ENCODE measurements around the gene EMB.
"Not testable (repeated sequence)": the region's sequence is repeated elsewhere in the genome, so short reads cannot be mapped to it uniquely, and the experiment has no call there.

The EMB gene

DNA sequence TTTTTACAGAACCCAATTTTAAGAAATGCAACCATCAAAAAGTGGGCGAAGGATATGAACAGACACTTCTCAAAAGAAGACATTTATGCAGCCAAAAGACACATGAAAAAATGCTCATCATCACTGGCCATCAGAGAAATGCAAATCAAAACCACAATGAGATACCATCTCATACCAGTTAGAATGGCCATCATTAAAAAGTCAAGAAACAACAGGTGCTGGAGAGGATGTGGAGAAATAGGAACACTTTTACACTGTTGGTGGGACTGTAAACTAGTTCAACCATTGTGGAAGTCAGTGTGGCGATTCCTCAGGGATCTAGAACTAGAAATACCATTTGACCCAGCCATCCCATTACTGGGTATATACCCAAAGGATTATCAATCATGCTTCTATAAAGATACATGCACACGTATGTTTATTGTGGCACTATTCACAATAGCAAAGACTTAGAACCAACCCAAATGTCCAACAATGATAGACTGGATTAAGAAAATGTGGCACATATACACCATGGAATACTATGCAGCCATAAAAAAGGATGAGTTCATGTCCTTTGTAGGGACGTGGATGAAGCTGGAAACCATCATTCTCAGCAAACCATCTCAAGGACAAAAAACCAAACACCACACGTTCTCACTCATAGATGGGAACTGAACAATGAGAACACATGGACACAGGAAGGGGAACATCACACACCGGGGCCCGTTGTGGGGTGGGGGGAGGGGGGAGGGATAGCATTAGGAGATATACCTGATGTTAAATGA, 19.7 kb downstream of the EMB start:
- not testable (repeated sequence) for DNase-seq (ENCODE audit: low read depth)

- DNase-seq (ENCODE audit: low read depth), result no peak
These were observed 20.6 kb downstream of the EMB start for GRCh38 chr5:50420343-50420935.

GRCh38 chr5:50419656-50420055, 21.4 kb downstream of the EMB start:
- DNase-seq (ENCODE audit: low read depth), result not testable (repeated sequence)

DNA sequence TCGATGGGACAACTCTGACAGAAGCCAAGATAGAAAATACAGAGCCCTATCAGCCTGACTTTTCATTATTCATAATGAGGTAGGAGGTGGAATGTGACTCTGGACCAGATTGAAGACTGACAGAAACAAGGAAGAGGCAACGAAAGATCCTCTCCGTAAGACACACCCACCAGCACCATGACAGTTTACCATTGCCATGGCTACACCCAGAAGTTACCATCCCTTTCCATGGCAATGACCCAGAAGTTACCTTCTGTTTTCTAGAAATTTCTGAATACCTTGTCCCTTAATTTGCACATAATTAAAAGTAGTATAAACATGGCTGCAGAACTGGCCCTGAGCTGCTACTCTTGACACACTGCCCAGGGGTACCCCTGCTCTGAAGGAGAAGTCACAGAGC, 24.5 kb downstream of the EMB start:
- DNase-seq (ENCODE audit: low read depth), result not testable (repeated sequence)

DNA sequence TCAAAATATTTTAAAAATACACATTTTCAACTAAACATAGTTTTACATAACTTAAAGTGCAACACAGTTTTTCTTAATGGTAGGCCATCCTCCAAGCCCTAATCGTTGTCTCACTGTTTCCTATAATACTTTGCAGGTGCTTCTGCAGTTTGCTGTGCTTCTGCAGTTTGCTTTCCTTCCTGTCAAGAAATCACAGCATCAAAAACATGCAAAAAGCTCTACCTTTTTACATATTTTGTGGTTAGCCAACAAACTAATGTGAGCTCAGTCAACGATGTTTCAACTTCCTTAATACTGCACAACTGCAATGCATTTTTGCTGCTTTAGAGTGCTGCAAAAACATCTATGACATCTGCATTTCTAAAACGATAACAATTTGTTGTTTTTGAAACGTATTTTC, 25.2 kb downstream of the EMB start:
- no peak for DNase-seq (ENCODE audit: low read depth)

DNA sequence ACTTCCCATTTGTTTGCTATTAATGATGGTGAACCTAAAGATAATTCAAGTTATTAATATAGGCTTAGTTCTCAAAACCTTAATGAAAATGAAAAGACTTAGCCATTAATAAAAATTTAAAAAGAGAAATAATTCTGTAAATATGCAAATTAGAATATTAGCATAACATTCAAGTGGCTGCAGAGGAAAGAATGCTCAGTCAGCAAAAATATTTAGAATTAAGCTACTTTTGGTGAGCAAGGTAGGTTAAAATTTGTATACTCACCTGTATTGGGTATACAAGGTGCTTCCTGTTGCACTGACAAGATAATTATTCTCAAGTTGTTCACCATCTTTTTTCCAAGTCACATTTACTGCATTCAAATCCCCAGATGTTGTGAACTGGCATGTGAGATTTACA, 30.2 kb downstream of the EMB start:
- not testable (repeated sequence) for DNase-seq (ENCODE audit: low read depth)

DNA sequence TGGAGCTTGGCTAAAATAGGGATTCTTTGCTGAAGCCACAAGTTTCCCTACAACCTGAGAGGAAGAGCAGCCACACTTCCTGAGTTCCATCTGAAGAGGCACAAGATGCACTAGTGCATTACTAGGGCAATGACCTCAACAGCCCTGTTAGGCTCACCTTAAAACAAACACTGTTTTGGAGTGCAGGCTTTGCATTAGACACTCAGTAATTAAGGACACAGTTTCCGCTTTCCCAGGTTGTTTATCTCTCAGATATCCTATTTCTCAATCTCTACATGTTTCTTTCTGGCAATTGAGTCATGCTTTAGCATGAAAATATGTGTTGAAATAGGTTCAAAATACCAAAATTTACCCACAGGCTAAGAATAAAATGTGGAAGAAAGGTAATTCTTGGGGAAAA, 34.2 kb downstream of the EMB start:
- DNase-seq (ENCODE audit: low read depth), result no peak

- no peak for DNase-seq (ENCODE audit: low read depth)
These were observed 39.8 kb downstream of the EMB start for GRCh38 chr5:50401336-50401735.

DNA sequence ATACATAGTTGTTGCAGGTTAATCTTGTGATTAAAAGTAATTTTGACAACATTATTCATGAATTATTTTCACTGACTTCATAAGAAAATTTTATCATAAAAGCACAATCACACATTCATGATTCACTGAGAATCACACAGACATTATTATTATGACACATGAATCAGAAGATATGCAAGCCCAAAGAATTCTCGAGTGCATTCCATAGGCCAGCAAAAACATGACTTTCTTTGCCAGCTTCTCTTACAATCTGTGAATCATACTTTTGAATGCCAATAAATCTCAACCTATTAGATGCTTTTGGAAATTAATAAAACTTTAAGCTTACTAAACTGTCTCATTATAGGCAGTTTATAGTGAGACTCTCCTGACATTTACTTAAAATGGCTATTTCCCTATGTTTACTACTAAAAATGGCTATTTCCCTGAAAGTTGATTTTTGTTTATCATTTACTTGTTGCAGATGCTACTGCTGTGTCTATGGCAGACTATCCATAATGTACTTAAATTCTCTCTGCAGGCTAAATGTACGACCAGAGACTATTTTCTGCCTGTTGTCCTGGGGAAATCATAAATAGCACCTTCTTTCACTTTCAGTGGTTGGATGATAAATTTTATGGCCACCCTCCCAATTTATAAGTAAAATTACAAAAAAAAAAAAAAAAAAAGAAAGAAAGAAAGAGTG, 47.0 kb downstream of the EMB start:
- DNase-seq (ENCODE audit: low read depth), result not testable (repeated sequence)

- not testable (repeated sequence) for DNase-seq (ENCODE audit: low read depth)
These were observed 48.8 kb downstream of the EMB start for GRCh38 chr5:50392289-50392688.

DNA sequence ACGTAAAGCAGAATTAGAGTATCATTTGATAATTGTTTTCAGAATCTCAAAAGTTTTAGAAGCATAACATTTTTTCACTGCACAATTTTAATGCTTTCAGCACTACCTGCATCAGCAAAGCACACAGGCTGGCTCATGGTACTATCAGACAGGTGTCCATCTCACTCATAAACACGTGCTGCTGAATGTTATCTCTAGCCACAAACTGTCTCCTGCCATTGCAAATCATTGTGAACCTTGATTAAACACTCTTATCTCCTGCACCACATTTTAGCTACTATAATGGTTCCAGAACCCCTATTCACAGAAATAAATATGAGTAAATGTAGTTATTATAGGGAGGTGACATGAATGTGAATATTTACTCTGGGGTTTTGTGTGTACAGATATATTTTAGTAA, 56.7 kb downstream of the EMB start:
- not testable (repeated sequence) for DNase-seq (ENCODE audit: low read depth)

DNA sequence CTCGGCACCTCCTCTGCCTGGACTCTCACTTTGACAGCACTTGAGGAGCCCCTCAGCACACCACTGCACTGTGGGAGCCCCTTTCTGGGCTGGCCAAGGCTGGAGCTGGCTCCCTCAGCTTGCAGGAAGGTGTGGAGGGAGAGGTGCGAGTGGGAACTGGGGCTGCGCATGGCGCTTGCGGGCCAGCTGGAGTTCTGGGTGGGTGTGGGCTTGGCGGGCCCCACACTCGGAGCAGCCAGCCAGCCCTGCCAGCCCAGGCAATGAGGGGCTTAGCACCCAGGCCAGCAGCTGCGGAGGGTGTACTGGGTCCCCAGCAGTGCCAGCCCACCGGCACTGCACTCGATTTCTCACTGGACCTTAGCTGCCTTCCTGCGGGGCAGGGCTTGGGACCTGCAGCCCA, 64.4 kb downstream of the EMB start:
- DNase-seq (ENCODE audit: low read depth), result not testable (repeated sequence)

GRCh38 chr5:50369287-50370033, 71.6 kb downstream of the EMB start:
- DNase-seq (ENCODE audit: low read depth), result not testable (repeated sequence)

DNA sequence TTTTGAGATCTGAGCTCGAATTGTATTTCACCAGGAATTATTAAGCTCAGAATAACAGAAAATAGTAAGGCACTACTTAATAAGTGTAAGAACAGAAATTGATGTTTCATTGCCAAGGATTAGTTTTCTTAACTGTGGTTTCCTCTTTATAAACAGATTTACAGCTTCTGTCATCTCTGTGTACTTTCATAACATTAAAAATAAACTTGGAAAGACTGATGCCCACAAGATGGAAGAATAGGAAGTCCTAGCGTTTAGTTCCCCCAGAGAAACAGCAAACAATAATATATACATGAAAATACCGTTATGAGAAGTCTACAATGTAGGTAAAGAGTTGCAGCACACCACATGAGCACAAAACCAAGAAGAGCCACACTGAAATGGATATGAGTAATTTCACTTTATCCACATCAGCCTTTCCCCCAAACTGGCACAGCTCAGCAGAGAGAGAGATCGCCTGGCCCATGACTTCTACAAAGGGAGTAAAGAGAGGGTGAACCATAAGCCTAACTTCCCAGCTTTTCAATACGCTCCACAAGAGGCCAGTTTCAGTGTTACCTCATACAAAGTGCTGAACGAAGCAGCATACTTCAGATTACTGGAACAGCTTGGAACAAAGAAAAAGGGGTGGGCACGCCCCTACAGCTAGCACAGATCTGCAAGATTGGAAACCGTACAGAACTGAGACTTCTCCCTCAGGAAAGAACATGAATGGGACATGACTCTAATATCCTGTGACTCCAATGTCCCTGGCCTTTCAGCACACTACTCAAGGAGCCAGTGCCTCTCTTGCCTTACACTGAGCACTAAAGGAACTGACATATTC, 75.4 kb downstream of the EMB start:
- no peak for DNase-seq (ENCODE audit: low read depth)

GRCh38 chr5:50364535-50365309, 76.4 kb downstream of the EMB start:
- DNase-seq (ENCODE audit: low read depth), result not testable (repeated sequence)

GRCh38 chr5:50359187-50359586, 81.9 kb downstream of the EMB start:
- DNase-seq (ENCODE audit: low read depth), result no peak

- no peak for DNase-seq (ENCODE audit: low read depth)
These were observed 88.7 kb downstream of the EMB start for GRCh38 chr5:50352382-50352781.

Data from stimulated activated CD8-positive, alpha-beta memory T cell treated with anti-CD3 and anti-CD28 coated beads, Interleukin-15, amount 100 ng/mL, for 1 hour (primary cell).